GM21423 (cell line): ENCODE results near the gene H2BK1.

Source experiments
- ATAC-seq: cut with Tn5 transposase; IDR thresholded peaks from one replicate; pipeline ENCODE4 v1.9.1; 2021; ENCODE audit warnings: mild to moderate bottlenecking, moderate library complexity; ENCODE audit not compliant: unreplicated experiment

Gene H2BK1

DNA sequence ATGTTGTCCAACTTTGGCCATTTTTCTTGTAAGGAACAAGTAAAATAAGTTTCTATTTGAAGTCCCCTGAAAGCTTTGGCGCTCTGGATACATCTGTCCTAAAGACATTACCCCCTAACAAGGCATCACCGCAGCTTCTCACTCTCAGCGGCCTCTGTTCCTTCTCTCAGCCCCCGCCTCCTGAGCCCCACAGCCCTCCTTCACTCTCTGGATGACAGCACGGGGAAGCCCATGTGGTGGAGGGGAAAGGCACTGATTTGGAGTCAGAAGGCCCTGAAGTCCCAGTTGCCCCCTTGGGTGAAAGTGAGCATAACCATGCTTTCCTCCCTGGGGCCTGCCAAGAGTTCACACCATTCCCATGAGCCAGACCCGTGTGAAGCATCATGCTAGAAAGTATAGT is 4.6 kb downstream of the H2BK1 start:
- no peak for ATAC-seq

DNA sequence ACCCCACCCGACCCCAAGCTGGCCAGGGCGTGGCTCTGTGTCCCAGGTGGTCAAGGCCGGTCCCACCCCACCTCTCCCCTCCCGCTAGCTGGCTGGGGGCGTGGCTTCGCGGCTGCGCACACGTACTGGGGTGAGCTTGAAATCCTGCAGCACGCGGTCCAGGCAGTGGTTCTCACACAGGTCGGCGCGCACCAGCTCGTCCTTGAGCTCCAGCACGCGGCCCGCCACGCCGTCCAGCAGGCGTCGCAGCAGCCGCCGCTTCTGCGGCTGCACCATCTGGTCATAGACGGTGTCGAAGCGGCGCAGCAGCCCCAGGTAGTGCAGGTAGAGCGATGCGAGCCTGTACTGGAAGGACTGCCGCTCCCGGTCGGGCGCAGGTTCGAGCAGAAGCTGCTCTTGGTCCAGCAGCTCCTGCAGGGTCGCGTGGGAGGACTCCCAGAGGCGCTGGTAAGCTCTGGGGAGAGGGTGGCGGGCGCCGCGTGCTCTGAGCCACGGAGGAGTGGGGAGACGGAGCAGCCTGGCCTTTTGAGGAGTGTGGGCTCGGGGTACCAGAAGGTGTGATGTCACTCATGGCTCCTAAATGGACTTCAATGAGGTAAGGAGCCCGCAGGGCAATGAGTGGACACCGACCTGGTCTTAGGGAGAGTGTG is 5.8 kb downstream of the H2BK1 start:
- no peak for ATAC-seq

DNA sequence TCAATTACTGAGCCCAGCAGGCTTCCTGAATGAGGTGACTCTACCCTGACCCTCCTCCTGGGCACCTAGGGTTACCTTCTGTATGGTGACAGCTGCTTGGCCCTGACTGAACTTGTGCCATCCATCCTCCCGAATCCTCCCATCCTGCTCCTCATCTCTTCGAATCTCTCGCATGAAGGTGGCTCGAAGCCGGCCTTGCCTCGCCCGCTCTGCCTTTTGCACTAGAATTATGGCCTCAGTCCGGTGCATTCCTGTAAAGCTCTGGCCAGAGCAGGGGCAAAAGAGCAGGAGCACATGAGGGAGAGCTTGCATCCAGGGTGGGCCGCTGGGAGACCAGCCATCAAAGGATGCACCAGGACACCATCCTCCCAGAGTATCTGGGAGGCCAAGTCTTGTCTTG is 7.5 kb downstream of the H2BK1 start:
- no peak for ATAC-seq

DNA sequence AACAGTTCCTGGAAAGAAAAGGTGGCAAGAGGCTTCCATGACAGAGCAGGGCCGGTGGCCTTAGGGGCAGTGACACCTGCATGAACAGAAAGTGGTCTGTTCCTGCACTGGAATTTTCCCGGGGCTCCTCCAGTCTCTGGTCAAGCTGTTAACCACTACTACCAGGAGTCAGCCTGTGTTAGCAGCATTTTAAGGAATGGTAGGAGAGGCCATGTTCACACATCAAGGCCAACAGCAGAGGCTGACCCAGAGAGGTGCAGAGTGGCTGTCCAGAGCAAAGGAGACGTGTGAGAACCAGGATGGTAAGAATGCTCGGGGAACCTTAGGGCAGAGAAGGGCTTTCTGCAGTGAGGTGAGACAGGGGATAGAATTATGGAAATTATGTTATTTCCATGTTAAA is 8.5 kb downstream of the H2BK1 start:
- no peak for ATAC-seq

DNA sequence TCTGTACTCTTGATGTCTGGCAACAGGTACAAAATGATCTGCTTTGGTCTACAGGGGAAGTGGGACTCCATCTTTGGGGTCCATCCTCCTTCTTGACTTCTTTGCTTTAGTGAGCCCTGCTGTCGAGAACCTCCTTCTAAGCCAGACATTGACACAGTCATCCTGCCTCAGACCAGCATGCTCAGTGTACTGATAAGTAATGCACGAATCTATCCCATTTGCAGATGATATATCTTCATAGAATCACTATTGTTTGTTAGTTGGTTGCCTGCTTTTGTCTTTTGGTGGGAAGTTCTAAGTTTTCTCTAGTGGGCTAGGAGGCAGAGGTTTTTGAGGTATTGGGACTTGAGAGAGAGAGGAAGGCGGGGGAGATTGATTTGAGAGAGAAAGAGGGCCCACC is 8.9 kb downstream of the H2BK1 start:
- ATAC-seq, result no peak

DNA sequence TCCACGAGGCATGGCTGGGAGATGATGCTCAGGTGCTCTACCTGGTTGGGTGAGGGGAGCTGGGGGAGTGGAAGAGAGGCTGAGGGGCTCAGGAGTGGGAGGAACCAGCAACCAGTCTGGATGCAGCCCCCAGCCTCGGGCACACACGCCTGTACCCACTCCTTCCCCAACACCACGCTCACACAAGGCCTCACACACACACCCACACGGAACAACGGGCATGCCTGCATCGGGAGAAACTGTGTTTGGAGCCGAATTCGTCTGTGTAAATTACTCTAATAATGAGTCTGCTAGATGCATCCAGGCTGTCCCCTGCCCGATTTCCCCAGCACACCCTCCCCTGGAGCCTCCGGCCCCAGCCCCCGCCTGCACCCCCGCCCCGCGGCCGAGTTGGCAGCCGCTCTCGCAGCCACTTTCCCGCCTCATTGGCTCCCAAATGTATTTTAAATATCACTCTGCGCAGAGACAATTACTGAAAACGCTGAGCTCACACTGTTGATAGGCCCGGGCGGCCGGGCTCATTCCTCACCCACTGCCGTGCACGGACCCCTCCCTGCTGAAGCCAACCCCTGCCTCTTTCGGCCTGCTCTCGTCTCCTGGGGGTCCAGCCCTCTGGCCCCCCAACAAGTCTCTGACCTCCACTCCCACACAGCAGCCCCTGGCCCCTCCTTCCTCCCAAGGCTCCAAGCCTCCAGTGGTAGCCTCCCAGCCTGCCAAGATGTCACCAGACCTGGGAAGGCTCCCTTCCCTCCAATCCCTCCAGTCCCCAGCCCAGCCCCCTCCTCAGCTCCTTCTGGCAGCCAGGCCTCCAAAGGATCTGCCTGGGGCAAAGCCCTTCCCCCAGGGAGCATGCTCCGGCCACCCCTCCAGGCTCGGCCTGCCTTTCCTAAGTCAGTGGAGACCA is 11.1 kb downstream of the H2BK1 start:
- no peak for ATAC-seq

DNA sequence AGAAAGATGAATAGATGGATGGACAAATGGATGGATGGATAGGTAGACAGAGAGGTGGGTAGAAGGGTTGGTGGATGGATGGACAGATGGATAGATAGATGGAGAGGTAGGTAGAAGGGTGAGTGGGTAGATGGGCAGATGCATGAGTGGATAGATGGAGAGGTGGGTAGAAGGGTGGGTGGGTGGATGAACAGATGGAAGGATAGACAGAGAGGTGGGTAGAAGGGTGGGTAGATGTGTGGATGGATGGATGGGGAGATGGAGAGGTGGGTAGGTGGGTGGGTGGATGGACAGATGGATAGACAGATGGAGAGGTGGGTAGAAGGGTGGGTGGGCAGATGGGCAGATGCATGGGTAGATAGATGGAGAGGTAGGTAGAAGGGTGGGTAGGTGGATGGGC is 12.4 kb downstream of the H2BK1 start:
- ATAC-seq, result no peak

DNA sequence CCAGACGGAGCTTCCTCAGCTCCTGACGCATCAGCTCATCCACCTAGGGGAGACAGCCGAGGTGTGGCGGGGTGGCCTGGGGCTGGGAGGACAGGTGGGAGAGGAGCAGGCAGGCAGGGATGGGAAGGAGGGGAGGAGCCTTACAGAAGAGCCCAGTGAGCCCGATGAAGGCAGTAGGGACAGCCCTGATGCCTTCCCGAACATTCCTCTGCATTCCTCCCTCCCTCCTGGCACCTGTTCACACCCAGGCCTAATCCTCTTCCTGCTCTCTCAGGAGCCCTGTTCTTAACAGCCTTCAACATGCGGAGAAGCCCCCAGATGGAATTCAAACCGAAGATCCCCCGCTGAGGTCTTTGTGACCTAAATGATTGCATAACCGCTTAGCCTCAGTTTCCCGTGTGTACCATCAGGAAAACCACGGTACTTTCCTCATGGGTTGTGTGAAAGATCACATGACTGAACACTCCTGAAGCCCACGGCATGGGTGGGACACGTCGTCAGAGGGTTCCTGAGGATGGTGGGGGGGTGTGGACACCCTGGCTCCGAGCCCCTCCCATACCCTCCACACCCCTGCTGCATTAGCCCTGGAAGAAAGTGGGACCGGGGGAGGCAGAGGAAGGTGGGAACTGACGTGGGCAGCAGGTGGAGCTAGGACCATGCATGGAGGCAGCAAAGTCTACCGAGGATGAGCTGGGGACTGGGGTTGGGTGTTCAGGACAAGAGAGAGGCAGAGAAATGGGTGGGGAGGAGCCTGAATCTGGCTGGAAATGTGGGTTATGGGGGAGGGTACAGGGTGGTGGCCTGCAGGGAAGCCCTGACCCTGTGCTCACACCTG is 14.5 kb downstream of the H2BK1 start:
- no peak for ATAC-seq

DNA sequence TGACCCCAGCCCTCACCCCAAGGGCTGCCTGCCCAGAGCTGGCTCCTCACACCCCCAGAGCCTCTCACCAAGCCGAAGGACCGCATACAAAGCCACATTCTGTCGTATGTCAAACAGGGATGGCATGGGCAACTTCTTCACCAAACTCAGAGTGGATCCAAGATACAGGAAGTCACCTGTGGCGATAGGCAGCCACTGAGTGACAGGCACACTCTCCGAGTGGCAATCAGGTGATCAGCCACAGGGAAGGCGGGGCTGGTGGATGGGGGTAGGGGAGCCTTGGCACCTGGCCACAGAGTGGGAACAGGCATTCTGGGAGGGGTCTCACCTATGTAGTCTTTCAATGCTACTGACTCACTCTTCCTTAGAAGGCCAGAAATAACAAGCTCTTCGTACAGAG is 16.1 kb downstream of the H2BK1 start:
- no peak for ATAC-seq

DNA sequence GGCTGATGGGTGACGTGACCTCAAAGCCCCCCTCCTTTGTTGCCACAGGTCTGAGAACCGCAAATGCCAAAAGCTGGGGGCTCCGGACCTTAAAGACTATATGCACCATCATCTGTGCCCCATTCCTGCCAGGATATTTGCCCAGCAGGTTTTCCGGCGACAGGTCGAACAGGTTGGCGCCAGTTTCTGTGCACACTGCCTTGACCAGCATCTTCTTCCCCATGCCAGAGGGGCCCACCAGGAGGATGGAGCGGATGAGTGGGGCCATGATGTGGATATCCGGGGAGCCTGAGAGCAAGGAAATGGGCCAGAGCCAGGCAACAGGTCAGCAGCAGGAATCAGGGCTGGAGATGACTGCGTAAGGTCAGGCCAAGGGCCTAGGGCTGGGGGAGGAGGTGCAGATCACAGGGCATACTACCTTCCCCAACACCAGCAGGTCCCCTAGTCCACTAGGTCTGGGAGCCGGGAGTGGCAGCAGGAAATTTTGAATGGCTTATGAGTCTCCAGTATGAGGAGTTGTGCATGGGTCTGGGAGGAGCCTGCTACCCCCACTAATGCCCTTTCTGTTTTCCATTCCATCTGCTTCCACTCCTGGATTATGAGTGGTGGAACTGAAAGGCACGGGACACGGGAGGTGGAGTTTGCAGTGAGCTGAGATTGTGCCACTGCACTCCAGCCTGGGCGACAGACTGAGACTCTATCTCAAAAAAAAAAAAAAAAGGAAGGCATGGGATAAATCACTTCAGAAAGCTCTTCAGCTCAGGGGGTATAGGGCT is 16.9 kb downstream of the H2BK1 start:
- no peak for ATAC-seq

DNA sequence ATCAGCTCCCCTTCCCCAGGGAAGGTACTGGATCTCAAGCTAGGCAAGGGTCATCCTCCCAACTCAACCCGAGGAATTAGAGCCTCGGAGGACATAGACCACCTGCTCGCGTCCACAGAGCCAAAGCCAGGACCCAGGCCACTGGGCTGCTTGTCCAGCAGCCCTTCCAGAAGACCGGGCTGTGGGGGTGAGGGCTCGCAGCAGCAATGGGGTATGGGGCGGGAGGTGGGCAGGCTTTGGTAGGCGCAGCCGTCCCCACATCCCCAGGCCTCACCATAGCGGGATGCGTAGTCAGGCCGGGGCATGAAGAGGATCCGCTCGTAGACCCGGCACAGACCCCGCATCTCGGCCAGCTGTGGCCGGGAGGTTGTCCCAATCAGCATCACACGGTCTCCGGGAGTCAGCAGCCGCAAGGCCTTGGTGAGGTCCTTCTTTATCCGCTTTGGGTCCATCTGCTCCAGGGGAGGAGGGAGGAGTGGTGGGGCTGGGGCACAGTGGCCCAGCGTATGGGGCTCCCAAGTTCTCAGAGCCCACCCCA is 18.2 kb downstream of the H2BK1 start:
- no peak for ATAC-seq

DNA sequence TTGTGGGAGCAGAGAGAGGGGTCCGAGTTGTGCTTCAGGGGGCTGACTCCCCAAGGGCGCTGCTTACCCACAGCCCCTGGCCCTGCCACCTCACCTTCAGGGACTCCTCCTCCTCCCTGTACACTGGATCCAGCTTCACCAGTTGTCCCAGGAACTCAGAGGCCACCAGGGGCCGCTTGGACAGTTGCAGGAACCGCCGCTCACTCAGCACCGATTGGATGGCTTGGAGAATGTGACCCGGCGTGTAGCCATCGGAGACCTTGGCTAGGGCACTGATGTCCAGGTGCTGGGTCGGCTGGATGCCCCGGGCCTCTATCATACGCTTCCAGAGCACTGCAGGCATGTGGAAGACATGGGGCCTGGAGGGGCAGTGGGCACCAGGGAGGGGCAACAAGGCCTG is 18.7 kb downstream of the H2BK1 start:
- ATAC-seq, result no peak

DNA sequence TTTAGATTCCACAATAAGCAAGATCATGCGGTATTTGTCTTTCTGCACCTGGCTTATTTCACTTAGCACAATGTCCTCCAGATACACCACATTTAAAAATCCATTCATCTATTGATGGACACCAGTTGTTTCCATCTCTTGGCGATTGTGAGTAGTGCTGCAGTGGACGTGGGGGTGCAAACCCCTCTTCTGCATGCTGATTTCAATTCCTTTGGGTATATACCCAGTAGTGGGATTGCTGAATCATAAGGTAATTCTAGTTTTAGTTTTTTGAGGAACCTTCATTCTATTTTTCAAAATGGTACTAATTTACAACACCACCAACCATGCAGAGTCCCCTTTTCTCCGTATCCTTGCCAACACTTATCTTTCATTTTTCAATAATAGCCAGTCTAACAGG is 21.2 kb downstream of the H2BK1 start:
- no peak for ATAC-seq

DNA sequence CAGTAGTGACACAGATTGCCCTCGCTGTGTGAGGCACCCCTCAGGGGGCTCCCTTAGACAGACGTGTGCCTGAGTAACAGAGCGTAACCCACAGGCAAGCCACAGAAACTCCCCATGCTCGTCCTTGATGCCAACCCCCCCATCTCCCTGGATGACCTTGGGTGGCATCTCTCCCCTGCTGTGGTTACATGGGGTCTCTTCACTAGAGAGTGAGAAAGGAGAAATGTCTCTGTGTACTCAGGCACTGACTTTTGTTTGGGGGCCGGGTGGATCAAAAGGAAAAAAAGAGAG is 22.1 kb downstream of the H2BK1 start:
- no peak for ATAC-seq

DNA sequence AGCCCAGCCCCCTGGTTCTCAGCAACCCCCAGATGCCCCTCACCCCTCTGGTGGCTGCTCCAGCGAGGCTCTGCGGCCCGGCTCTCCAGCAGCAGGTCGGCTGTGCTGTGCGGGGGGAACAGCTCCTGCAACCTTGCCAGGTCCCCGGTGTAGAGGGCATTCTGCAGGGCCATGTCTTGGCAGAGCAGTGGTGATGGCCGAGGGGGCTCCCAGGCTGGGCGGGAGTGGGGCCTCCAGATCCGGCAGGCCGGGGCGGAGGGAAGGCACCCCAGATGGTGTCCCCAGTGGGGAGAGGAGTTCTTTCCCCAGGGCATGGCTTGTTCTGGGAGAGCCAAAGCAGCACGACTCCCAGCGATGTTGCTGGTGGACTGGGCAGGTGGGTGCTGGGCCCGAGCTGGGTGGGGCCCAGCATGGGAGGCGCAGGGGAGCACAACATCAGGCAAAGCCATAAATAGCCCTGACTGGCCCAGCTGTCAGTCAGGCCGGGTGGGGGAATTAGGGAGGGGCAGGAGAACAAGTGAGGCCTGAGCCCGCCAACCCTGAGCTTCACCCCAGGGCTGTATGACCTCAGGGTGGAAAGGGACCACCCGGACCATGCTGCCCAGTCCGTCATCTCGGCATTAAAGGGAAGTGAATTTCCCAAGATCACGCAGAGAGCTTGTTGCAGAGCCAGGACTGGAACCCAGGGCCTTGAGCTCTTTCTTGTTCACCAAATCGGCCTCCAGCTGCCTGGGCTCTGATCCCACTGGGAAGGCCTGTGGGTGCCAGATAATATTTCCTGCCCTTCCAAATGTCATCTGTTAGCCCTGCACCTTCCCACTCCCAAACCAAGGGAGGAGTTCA is 22.7 kb downstream of the H2BK1 start:
- no peak for ATAC-seq

DNA sequence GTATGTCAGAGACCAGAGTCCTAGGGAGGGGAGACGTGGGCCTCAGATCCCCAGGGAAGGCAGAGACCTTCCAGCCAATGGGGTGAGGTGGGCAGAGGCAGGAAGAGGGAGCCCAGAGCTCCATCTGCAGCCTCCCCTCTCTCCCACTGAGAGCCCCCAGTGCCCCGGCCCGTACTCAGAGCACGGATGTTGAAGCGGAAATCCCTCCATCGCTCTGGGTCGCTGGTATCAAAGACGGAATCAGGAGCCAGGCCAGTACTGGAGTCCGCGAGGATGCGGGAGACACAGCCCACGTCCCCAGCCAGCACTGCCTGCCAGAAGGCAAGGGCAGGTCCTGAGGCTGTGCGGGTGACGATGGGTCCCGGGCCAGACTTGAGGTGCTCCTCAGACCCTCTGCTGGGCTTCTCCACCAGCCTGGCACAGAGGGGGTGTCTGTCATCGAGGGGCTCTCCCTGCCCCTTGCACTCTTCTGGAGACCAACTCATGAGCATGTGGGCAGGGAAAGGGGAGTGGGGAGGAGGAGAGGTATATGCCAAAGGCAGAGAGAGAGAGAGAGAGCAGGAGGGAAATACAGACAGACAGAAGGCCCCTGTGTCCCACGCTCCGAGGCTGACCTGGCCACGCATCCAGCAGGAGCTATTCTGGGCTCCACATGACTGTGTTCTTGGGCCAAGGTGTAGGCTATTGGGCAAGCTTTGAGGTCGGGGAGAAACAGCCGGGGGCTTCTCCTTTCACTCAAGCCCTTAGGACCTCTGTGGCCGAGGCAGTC is 23.5 kb downstream of the H2BK1 start, which contains the start of gene ASB10:
TSS of gene ASB10 (minus strand) at position 611 of the 769 bp plus-strand sequence. CDS start at position 491, 120 bp downstream.
- ATAC-seq, result no peak

DNA sequence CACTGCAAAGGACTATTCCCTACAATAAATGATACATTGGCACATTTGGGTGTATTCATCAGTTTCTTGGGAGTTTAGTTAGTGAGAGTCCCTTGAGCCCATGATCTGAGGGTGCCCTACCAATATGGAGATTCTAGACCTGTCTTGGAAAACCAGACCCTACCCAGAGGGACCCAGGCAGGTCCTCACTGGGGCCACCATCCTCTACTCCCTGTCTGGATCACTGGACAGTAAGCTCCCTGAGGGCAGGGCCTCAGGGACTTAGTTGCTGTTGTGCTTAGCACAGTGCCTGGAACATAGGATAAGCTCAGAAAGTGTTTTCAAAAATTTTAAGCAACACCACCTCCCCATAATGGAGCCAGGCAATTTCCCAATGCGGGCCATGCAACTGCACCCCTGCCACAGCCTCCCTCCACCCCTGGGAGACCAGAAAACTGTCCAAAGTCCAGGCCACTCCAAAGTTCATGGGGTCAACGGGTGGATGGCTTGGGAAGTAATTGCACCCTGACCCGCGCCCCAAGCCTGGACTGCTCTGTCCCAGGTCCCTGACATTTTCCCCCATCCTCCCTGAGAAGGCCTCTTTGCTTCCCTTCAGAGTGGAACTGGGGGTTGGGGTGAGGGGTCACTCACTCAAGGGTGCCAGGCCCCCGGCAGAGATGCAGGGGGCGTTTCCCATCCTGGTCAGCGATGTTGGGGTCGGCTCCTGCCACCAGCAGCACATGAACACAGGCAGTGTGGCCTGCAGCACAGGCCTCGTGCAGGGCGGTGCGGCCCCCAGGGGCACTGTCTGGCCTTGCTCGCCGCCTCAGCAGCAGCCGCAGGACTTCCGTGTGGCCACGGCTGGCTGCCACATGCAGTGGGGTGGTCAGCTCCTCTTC is 24.3 kb downstream of the H2BK1 start:
- ATAC-seq, result no peak

DNA sequence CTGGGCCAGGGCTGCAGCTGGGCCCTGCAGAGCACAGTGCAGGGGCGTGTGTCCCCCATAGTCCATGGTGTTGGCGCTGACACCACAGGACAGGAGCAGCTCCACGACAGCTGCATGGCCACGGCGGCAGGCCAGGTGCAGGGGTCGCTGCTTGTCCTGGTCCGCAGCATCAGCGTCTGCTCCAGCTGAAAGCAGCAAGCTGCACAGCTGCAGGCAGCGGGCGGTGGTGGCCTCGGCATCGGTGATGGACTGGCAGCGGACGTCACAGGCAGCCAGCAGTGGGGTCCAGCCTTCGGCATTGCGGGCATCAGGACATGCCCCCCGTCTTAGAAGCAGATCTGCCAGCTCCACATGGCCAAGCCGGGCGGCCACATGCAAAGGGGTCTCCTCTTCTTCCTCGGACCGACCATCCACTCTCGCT is 29.3 kb downstream of the H2BK1 start:
- no peak for ATAC-seq
